SIG-M5 treated with dmso at 0.1 percent for 504 hours (cell line): Measurements from ENCODE around the gene PCDHGA7.
"Not testable (repeated sequence)": the region's sequence is repeated elsewhere in the genome, so short reads cannot be mapped to it uniquely, and the experiment has no call there.

ENCODE experiments used
- DNase-seq: peaks from one replicate; lab custom pipeline; 2025; ENCODE audit not compliant: unreplicated experiment; lab: John Stamatoyannopoulos, UW

The PCDHGA7 gene

GRCh38 chr5:141366016-141366896 lies 16.3 kb upstream of the PCDHGA7 start:
- no peak for DNase-seq

GRCh38 chr5:141369994-141370848 lies 12.3 kb upstream of the PCDHGA7 start, which contains the start of gene PCDHGB3:
Gene PCDHGB3 (plus strand): TSS chr5:141370242. CDS start chr5:141370395, 153 bp downstream.
- no peak for DNase-seq

GRCh38 chr5:141371572-141372475 lies 10.7 kb upstream of the PCDHGA7 start:
- DNase-seq: no peak

- no peak for DNase-seq
Observed at GRCh38 chr5:141373673-141374317, 8.7 kb upstream of the PCDHGA7 start, which contains the start of gene PCDHGA6. Gene PCDHGA6 (plus strand): TSS chr5:141373891. CDS start chr5:141374084, 193 bp downstream.

GRCh38 chr5:141374627-141375026 lies 7.9 kb upstream of the PCDHGA7 start:
- no peak for DNase-seq

GRCh38 chr5:141375444-141376155 lies 6.9 kb upstream of the PCDHGA7 start:
- DNase-seq: not testable (repeated sequence)

GRCh38 chr5:141383345-141383744 lies 803 bp downstream of the PCDHGA7 start:
- DNase-seq: no peak

- no peak for DNase-seq
Observed at GRCh38 chr5:141384471-141385267, 2.1 kb downstream of the PCDHGA7 start.

- DNase-seq: not testable (repeated sequence)
Observed at GRCh38 chr5:141387557-141388311, 5.2 kb downstream of the PCDHGA7 start, which contains the start of gene PCDHGB4. Gene PCDHGB4 (plus strand): TSS chr5:141387698. CDS start chr5:141387885, 187 bp downstream.

GRCh38 chr5:141388661-141389060 lies 6.1 kb downstream of the PCDHGA7 start:
- no peak for DNase-seq

GRCh38 chr5:141389153-141390042 lies 6.9 kb downstream of the PCDHGA7 start:
- no peak for DNase-seq

- DNase-seq: no peak
Observed at GRCh38 chr5:141392429-141393198, 10.1 kb downstream of the PCDHGA7 start, which contains the start of gene PCDHGA8. Gene PCDHGA8 (plus strand): TSS chr5:141392633. CDS start chr5:141392814, 181 bp downstream.

GRCh38 chr5:141393267-141393666 lies 10.7 kb downstream of the PCDHGA7 start:
- DNase-seq: no peak

GRCh38 chr5:141394401-141395187 lies 12.1 kb downstream of the PCDHGA7 start:
- not testable (repeated sequence) for DNase-seq
